HFF-Myc (cell line): ENCODE data around the gene PAX3.

Experiments
- DNase-seq: peaks from one replicate; pipeline ENCODE4 v3.0.0-alpha.2; 2011; ENCODE audit warnings: low read depth; ENCODE audit errors: extremely low read depth
- H3K4me3 ChIP-seq: replicated peaks from 2 replicates; pipeline ENCODE4 v1.5.1; 2011; ENCODE audit warnings: low read depth, mild to moderate bottlenecking, control low read depth, low read length
- TF ChIP-seq, protein P1 (sequence below): IDR thresholded peaks from 2 replicates; pipeline ENCODE4 v1.5.1; 2012; ENCODE audit warnings: mild to moderate bottlenecking, low read depth, low read length, control low read depth; ENCODE audit errors: missing control alignments

The PAX3 gene

GRCh38 chr2:222250313-222250712, 48.5 kb downstream of the PAX3 start:
- TF ChIP-seq, protein P1, sequence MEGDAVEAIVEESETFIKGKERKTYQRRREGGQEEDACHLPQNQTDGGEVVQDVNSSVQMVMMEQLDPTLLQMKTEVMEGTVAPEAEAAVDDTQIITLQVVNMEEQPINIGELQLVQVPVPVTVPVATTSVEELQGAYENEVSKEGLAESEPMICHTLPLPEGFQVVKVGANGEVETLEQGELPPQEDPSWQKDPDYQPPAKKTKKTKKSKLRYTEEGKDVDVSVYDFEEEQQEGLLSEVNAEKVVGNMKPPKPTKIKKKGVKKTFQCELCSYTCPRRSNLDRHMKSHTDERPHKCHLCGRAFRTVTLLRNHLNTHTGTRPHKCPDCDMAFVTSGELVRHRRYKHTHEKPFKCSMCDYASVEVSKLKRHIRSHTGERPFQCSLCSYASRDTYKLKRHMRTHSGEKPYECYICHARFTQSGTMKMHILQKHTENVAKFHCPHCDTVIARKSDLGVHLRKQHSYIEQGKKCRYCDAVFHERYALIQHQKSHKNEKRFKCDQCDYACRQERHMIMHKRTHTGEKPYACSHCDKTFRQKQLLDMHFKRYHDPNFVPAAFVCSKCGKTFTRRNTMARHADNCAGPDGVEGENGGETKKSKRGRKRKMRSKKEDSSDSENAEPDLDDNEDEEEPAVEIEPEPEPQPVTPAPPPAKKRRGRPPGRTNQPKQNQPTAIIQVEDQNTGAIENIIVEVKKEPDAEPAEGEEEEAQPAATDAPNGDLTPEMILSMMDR = no peak
- H3K4me3 ChIP-seq = no peak overlapping the region
- no peak for DNase-seq

- no peak overlapping the region for H3K4me3 ChIP-seq
- no peak for DNase-seq
- TF ChIP-seq, protein P1 = no peak
These were observed 49.4 kb downstream of the PAX3 start for GRCh38 chr2:222249444-222249843.

DNA sequence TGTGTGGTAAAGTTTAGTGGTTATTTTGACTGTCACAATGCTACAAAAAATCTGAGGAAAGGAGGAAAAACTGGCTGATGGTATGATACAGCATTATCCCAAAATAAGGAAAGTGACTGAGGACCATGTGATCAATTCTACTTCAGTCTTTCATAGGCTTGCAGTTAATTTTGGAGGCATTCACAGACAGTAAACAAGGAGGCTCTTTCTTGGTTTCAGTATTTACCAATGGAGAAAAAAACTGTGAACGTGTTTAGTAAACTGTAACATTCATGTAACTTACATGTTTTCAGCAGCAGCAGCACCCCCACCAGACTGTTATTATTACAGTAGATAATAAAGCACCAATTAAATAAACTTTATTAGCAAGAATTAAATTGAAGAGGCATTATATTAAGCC, 50.0 kb downstream of the PAX3 start:
- H3K4me3 ChIP-seq = no peak overlapping the region
- no peak for DNase-seq
- TF ChIP-seq, protein P1 = no peak

DNA sequence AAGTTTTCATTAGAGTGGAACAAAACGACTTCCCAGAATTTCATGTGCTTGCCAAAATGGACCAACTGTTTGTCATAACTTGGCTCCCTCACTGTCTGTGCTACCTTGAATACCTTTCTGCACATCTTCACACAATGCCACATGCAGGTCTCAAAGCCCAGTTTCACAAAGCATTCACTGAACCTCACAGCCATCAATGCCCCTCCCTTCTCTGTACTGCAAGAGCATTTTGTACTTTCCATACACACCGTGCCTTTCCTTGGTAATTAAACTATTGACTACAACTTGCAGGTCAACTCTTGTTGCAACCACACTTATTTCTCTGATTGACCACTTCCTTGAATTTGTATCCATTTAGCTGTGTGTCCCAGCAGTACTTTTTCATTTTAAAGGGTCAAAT, 50.5 kb downstream of the PAX3 start:
- TF ChIP-seq, protein P1 = no peak
- no peak for DNase-seq
- H3K4me3 ChIP-seq = no peak overlapping the region

- DNase-seq = no peak
- no peak overlapping the region for H3K4me3 ChIP-seq
- TF ChIP-seq, protein P1 = no peak
These were observed 56.3 kb downstream of the PAX3 start for GRCh38 chr2:222242532-222242931.

GRCh38 chr2:222241128-222241870, 57.5 kb downstream of the PAX3 start:
- TF ChIP-seq, protein P1 = no peak
- H3K4me3 ChIP-seq = no peak overlapping the region
- DNase-seq = no peak

GRCh38 chr2:222240676-222241049, 58.1 kb downstream of the PAX3 start:
- no peak overlapping the region for H3K4me3 ChIP-seq
- no peak for DNase-seq
- TF ChIP-seq, protein P1 = no peak
